Erythroblast (primary cell): Measurements from ENCODE around the gene SORCS3.

Experiments
- GATA1 ChIP-seq: IDR thresholded peaks from 2 replicates; pipeline ENCODE4 v1.6.1; 2011; ENCODE audit warnings: low read depth, mild to moderate bottlenecking, control low read depth, low read length, moderate library complexity
- POLR2A ChIP-seq: IDR thresholded peaks from 2 replicates; pipeline ENCODE4 v1.6.1; 2011; ENCODE audit warnings: mild to moderate bottlenecking, low read length

DNA sequence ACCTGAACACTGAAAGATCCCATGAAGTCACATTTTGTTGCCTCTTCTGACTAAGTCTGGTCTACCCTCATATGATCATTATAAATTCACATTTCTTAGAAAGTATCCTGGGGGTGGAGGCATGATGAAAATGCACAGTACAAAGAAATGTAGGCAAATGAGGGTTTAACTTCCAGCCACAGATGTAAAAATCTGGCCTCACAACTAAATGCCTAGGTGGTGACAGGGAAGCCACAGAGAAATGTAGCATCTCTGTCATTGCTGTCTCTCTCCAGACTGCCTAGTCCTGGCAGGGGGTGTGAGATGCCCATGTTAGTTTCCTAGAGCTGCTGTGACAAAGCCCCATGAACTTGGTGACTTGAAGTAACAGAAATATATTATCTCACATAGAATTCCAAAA, 395.9 kb downstream of the SORCS3 start:
- TF ChIP-seq POLR2A, result no peak
- TF ChIP-seq GATA1, result no peak
